ENCODE data around the gene GRM4.

The GRM4 gene

GRCh38 chr6:34106421-34106820 lies 39.5 kb downstream of the GRM4 start:
- FAIRE-seq = no peak

- FAIRE-seq = no peak
These were observed 41.3 kb downstream of the GRM4 start for GRCh38 chr6:34104628-34105027.

GRCh38 chr6:34104186-34104585 lies 41.7 kb downstream of the GRM4 start:
- no peak for FAIRE-seq

- FAIRE-seq = no peak
These were observed 42.6 kb downstream of the GRM4 start for GRCh38 chr6:34103321-34103720.

GRCh38 chr6:34102696-34103095 lies 43.2 kb downstream of the GRM4 start:
- no peak for FAIRE-seq

GRCh38 chr6:34102099-34102656 lies 43.7 kb downstream of the GRM4 start:
- FAIRE-seq = no peak

- FAIRE-seq = no peak
These were observed 45.1 kb downstream of the GRM4 start for GRCh38 chr6:34100788-34101187.

GRCh38 chr6:34099878-34100277 lies 46.0 kb downstream of the GRM4 start:
- FAIRE-seq = no peak

- FAIRE-seq = no peak
These were observed 47.6 kb downstream of the GRM4 start for GRCh38 chr6:34098045-34098936.

- no peak for FAIRE-seq
These were observed 49.1 kb downstream of the GRM4 start for GRCh38 chr6:34096814-34097213.

- FAIRE-seq = no peak
These were observed 49.7 kb downstream of the GRM4 start for GRCh38 chr6:34096193-34096592.

- no peak for FAIRE-seq
These were observed 50.1 kb downstream of the GRM4 start for GRCh38 chr6:34095741-34096140.

GRCh38 chr6:34095136-34095505 lies 50.8 kb downstream of the GRM4 start:
- FAIRE-seq = no peak

GRCh38 chr6:34094474-34095135 lies 51.3 kb downstream of the GRM4 start:
- FAIRE-seq = no peak

- FAIRE-seq = no peak
These were observed 51.9 kb downstream of the GRM4 start for GRCh38 chr6:34093854-34094430.

- FAIRE-seq = no peak
These were observed 52.7 kb downstream of the GRM4 start for GRCh38 chr6:34093206-34093605.

- FAIRE-seq = no peak
These were observed 53.3 kb downstream of the GRM4 start for GRCh38 chr6:34092631-34093030.

- FAIRE-seq = no peak
These were observed 55.0 kb downstream of the GRM4 start for GRCh38 chr6:34090935-34091334.

GRCh38 chr6:34090529-34090928 lies 55.4 kb downstream of the GRM4 start:
- no peak for FAIRE-seq

- no peak for FAIRE-seq
These were observed 59.3 kb downstream of the GRM4 start for GRCh38 chr6:34086558-34086957.

- no peak for FAIRE-seq
These were observed 60.3 kb downstream of the GRM4 start for GRCh38 chr6:34085453-34086170.

- FAIRE-seq = no peak
These were observed 61.1 kb downstream of the GRM4 start for GRCh38 chr6:34084591-34085290.
